Kidney (tissue), 14 donors: ENCODE measurements around the gene CCDC12. TPM values are rescaled to one million over a fixed set of nuclear protein-coding genes. Genes with fewer than 3 reads are reported as not detected.

Experiments
- DNase-seq, 5 donors: peaks; one replicate each; pipeline ENCODE4 v3.0.0-alpha.2; 2013 to 2020
- FAIRE-seq: peaks from 2 replicates; lab custom pipeline; 2012; peaks lifted over from hg19 to GRCh38; lab: Jason Lieb, UNC
- H3K27ac ChIP-seq, 2 donors: one replicate each; pipeline ENCODE4 v1.7.0; 2013; ENCODE audit warnings: low read depth in 2 of 2, low read length in 2 of 2, inconsistent platforms in 1 of 2
- H3K27me3 ChIP-seq: one replicate; pipeline ENCODE4 v1.7.1; 2013; ENCODE audit warnings: low read length, inconsistent platforms; ENCODE audit not compliant: control insufficient read depth, insufficient read depth
- H3K36me3 ChIP-seq, 3 donors: one replicate each; pipeline versions ENCODE4 v1.7.0 to v1.7.1; 2013; ENCODE audit warnings: low read length in 3 of 3, control low read depth in 1 of 3, inconsistent platforms in 1 of 3; ENCODE audit not compliant: insufficient read depth in 3 of 3, control insufficient read depth in 2 of 3
- H3K4me1 ChIP-seq, 3 donors: one replicate each; pipeline versions ENCODE4 v1.7.0 to v1.7.1; 2013; ENCODE audit warnings: low read length in 3 of 3, inconsistent platforms in 1 of 3, low read depth in 1 of 3; ENCODE audit not compliant: control insufficient read depth in 2 of 3, insufficient read depth in 2 of 3
- H3K4me3 ChIP-seq, 3 donors: one replicate each; pipeline versions ENCODE4 v1.7.0 to v1.8.1; 2013; ENCODE audit warnings: low read length in 3 of 3, control low read depth in 1 of 3, inconsistent platforms in 1 of 3
- H3K9ac ChIP-seq, 3 donors: one replicate each; pipeline versions ENCODE4 v1.7.0 to v1.7.1; 2013; ENCODE audit warnings: low read length in 3 of 3, control low read depth in 1 of 3, inconsistent platforms in 1 of 3
- H3K9me3 ChIP-seq, 3 donors: one replicate each; pipeline versions ENCODE4 v1.7.0 to v1.7.1; 2013; ENCODE audit warnings: low read length in 3 of 3, control low read depth in 1 of 3, inconsistent platforms in 1 of 3; ENCODE audit not compliant: control insufficient read depth in 2 of 3, insufficient read depth in 1 of 3
- CTCF ChIP-seq: IDR thresholded peaks from 3 replicates; pipeline ENCODE4 v1.5.1; 2012; ENCODE audit warnings: mild to moderate bottlenecking, moderate library complexity, borderline replicate concordance; ENCODE audit not compliant: insufficient read depth; ENCODE audit errors: extremely low read depth
- intact Hi-C: fragments of 100-400 bp; cut with DNase I; formaldehyde crosslinking; loops from one replicate; pipeline ENCODE4 v1.11.1; 2022
- polyA plus RNA-seq: library from polyadenylated mRNA; stranded (reverse); fragments of 350-450 nt; fragmentation: Illumina TruSeq; extraction: RNeasy Lipid Tissue Mini Kit (QIAGEN cat#74804); gene quantifications from one replicate; pipeline ENCODE4 v1.2.3, GENCODE V29; 2014; ENCODE audit warnings: low read depth, low replicate concordance; ENCODE audit not compliant: insufficient read depth
- total RNA-seq: library from RNA; stranded (reverse); fragmentation: NEBNext Ultra II Directional; extraction: Animal tissue kit (Norgen Biotek cat#: 25700); gene quantifications from one replicate; pipeline ENCODE4 v1.2.1, GENCODE V29; 2021
- donor health status: control.
- donor health status: control.
- donor health status: control.
- donor health status: control.
- donor health status: control.
- donor health status: DM: yes; HTN: yes; CAD: no.
- donor health status: Normal renal cell carcinoma (clear cell type).

Gene CCDC12
- total and polyA plus RNA-seq, 2 donors from 2014 or later: 59.7 to 85.6 TPM

- H3K4me3 ChIP-seq: no peak overlapping the region
- H3K9ac ChIP-seq: no peak overlapping the region
- TF ChIP-seq CTCF: no peak
- FAIRE-seq (no peak), DNase-seq (no peak)
- H3K27ac ChIP-seq: no peak overlapping the region
- no peaks in the 10 kb centered on the region for H3K9me3 ChIP-seq
- H3K27me3 ChIP-seq: no peaks in the 10 kb centered on the region
- intact Hi-C loops: no loop called here
- peaks cover 0 to 5% (median 0%) of the 10 kb centered on the region in 3 donors for H3K4me1 ChIP-seq
- peaks cover 6 to 19% (median 18%) of the 10 kb centered on the region in 3 donors for H3K36me3 ChIP-seq
Measured at GRCh38 chr3:46916799-46917198, 59.7 kb downstream of the CCDC12 start.

- H3K36me3 ChIP-seq: peaks cover 6 to 16% (median 14%) of the 10 kb centered on the region in 3 donors
- intact Hi-C loops: no loop called here
- no peak overlapping the region for H3K9ac ChIP-seq
- DNase-seq (no peak), FAIRE-seq (no peak)
- H3K27ac ChIP-seq: no peak overlapping the region
- TF ChIP-seq CTCF: no peak
- no peaks in the 10 kb centered on the region for H3K9me3 ChIP-seq
- H3K4me1 ChIP-seq: peaks cover 0 to 5% (median 0%) of the 10 kb centered on the region in 3 donors
- no peaks in the 10 kb centered on the region for H3K27me3 ChIP-seq
- no peak overlapping the region for H3K4me3 ChIP-seq
Measured at GRCh38 chr3:46916278-46916677, 60.3 kb downstream of the CCDC12 start.

GRCh38 chr3:46915297-46915822 lies 61.2 kb downstream of the CCDC12 start:
- Histone ChIP-seq H3K4me1 (peaks cover 0 to 5% (median 0%) of the 10 kb centered on the region in 3 donors), H3K9ac (no peak overlapping the region), H3K27me3 (no peaks in the 10 kb centered on the region), H3K27ac (no peak overlapping the region), H3K36me3 (peaks cover 6 to 9% (median 6%) of the 10 kb centered on the region in 3 donors), H3K9me3 (no peaks in the 10 kb centered on the region), H3K4me3 (no peak overlapping the region)
- intact Hi-C loops: no loop called here
- peak in 1 of 5 donors; percentile 21 for DNase-seq
- TF ChIP-seq CTCF: no peak
- FAIRE-seq: no peak

- peaks cover 5 to 6% (median 6%) of the 10 kb centered on the region in 3 donors for H3K36me3 ChIP-seq
- no peak for TF ChIP-seq CTCF
- no peaks in the 10 kb centered on the region for H3K27me3 ChIP-seq
- no peak for DNase-seq
- intact Hi-C loops: loop anchor here (5.0 kb wide), 1 partner anchor 208 kb away; no protein-coding TSS in a partner anchor
- peaks cover 0 to 6% (median 2%) of the 10 kb centered on the region in 3 donors for H3K4me1 ChIP-seq
- H3K9ac ChIP-seq: no peak overlapping the region
- H3K4me3 ChIP-seq: no peak overlapping the region
- H3K27ac ChIP-seq: no peak overlapping the region
- FAIRE-seq: no peak
- no peaks in the 10 kb centered on the region for H3K9me3 ChIP-seq
Measured at GRCh38 chr3:46914849-46915248, 61.7 kb downstream of the CCDC12 start.
